ENCODE measurements around the gene PCNX2. TPM values are rescaled to one million over a fixed set of nuclear protein-coding genes. Genes with fewer than 3 reads are reported as not detected.

The PCNX2 gene
- total RNA-seq, 4 donors from 2014 or later, result 4.3 to 19.5 (median 9.0) TPM

- no peak for TF ChIP-seq POLR2A (IDR thresholded peaks at IDR 0.05)
- TF ChIP-seq, protein P1, sequence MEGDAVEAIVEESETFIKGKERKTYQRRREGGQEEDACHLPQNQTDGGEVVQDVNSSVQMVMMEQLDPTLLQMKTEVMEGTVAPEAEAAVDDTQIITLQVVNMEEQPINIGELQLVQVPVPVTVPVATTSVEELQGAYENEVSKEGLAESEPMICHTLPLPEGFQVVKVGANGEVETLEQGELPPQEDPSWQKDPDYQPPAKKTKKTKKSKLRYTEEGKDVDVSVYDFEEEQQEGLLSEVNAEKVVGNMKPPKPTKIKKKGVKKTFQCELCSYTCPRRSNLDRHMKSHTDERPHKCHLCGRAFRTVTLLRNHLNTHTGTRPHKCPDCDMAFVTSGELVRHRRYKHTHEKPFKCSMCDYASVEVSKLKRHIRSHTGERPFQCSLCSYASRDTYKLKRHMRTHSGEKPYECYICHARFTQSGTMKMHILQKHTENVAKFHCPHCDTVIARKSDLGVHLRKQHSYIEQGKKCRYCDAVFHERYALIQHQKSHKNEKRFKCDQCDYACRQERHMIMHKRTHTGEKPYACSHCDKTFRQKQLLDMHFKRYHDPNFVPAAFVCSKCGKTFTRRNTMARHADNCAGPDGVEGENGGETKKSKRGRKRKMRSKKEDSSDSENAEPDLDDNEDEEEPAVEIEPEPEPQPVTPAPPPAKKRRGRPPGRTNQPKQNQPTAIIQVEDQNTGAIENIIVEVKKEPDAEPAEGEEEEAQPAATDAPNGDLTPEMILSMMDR (IDR thresholded peaks at IDR 0.05), result no peak
- Histone ChIP-seq H3K4me3 (no peak overlapping the region), H3K9me3 (no peaks in the 10 kb centered on the region), H3K36me3 (no peaks in the 10 kb centered on the region), H3K27ac (no peak overlapping the region), H3K27me3 (no peaks in the 10 kb centered on the region), H3K4me1 (peaks cover 0 to 28% (median 13%) of the 10 kb centered on the region in 3 donors)
- no peak for DNase-seq
- intact Hi-C loops (cut with DNase I), result no loop called here
- WGBS, 2 donors, result 69 to 73% methylated on average over 2 of the region's 2 CpGs
These were observed 201.3 kb downstream of the PCNX2 start for GRCh38 chr1:233094269-233094668.

DNA sequence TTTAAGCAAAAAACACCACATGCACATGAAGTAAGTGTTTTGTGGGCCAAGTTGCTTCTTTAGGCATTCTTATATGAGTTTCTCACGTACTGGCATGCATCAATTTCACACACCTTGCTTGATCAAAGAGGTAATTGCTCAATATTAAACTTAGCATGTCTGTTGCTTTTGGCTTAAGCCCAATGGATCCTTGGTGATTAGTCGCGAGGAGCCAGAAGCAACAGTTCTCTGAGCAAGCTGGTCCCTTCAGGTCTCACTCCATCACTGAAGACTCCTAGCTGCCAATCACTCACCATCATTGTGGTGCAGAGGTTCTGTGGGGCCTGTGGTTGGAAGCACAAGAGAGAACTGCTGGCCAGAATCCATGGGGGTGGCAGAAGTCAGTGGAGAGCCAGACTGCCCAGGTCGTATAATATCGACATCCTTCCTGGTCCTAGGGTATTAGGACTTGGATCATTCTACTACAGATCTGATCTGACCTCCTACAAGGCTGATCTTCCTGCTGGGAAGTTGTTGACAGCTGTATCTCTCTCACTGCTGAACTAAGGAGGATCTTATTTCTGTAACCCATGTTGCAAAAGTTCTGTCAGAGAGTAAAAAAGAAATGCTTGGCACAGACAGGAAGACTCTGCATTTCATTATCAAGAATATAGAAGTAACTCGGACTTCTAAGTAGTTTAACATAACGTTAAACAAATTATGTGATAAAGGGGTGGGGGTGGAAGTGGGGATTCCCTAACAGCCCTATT is 204.6 kb downstream of the PCNX2 start:
- H3K36me3 ChIP-seq, result no peaks in the 10 kb centered on the region
- H3K27ac ChIP-seq, result no peak overlapping the region
- 42% methylated on average over 5 to 6 of the region's 7 CpGs for WGBS, 2 donors
- H3K27me3 ChIP-seq, result no peaks in the 10 kb centered on the region
- no peak overlapping the region for H3K4me3 ChIP-seq
- H3K4me1 ChIP-seq, result peaks cover 0 to 7% (median 0%) of the 10 kb centered on the region in 3 donors
- intact Hi-C loops (cut with DNase I), result no loop called here
- no peak for DNase-seq
- TF ChIP-seq, protein P1 (IDR thresholded peaks at IDR 0.05), result no peak
- TF ChIP-seq POLR2A (IDR thresholded peaks at IDR 0.05), result no peak
- no peaks in the 10 kb centered on the region for H3K9me3 ChIP-seq

DNA sequence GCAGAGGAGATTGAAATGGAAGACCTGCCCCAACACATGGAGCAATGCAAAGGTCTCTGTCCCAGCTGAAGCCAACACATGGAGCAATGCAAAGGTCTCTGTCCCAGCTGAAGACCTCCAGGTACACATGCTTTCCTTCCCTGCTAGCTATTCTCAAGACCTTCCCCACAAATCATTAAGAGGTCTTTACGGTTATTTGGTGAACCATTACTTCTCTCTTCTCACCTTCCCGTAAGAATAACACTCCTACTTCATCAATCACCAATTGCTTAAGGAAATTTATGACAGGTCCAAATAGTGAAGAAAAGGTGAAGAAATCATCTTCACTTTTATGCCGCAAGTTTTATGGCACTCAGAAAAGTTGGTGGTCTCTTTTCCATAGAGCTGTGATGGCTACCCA is 206.3 kb downstream of the PCNX2 start:
- intact Hi-C loops (cut with DNase I), result no loop called here

GRCh38 chr1:233088613-233089012 is 206.9 kb downstream of the PCNX2 start:
- intact Hi-C loops (cut with DNase I), result no loop called here
- TF ChIP-seq POLR2A (IDR thresholded peaks at IDR 0.05), result no peak
- TF ChIP-seq, protein P1 (IDR thresholded peaks at IDR 0.05), result no peak
- Histone ChIP-seq H3K9me3 (no peaks in the 10 kb centered on the region), H3K4me1 (peaks cover 0 to 19% (median 0%) of the 10 kb centered on the region in 3 donors), H3K4me3 (no peak overlapping the region), H3K27me3 (no peaks in the 10 kb centered on the region), H3K36me3 (no peaks in the 10 kb centered on the region), H3K27ac (no peak overlapping the region)
- no peak for DNase-seq
- WGBS, 2 donors, result 75 to 96% methylated on average over 5 to 6 of the region's 6 CpGs

More for the DNA sequence above, 206.3 kb downstream of the PCNX2 start:
- no peak overlapping the region for H3K4me3 ChIP-seq
- TF ChIP-seq, protein P1 (IDR thresholded peaks at IDR 0.05), result no peak
- TF ChIP-seq POLR2A (IDR thresholded peaks at IDR 0.05), result no peak
- 96 to 100% methylated on average over 3 of the region's 3 CpGs for WGBS, 2 donors
- H3K9me3 ChIP-seq, result no peaks in the 10 kb centered on the region
- H3K27ac ChIP-seq, result no peak overlapping the region
- no peaks in the 10 kb centered on the region for H3K27me3 ChIP-seq
- H3K4me1 ChIP-seq, result peaks cover 0 to 19% (median 0%) of the 10 kb centered on the region in 3 donors
- DNase-seq, result no peak
- H3K36me3 ChIP-seq, result no peaks in the 10 kb centered on the region

- no peak for DNase-seq
- Histone ChIP-seq H3K27ac (no peak overlapping the region), H3K9me3 (no peaks in the 10 kb centered on the region), H3K36me3 (no peaks in the 10 kb centered on the region), H3K4me1 (peaks cover 0 to 26% (median 6%) of the 10 kb centered on the region in 3 donors), H3K27me3 (no peaks in the 10 kb centered on the region), H3K4me3 (no peak overlapping the region)
- TF ChIP-seq, protein P1 (IDR thresholded peaks at IDR 0.05), result no peak
- no peak for TF ChIP-seq POLR2A (IDR thresholded peaks at IDR 0.05)
- intact Hi-C loops (cut with DNase I), result no loop called here
- WGBS, 2 donors, result 86 to 89% methylated on average over 10 to 11 of the region's 11 CpGs
These were observed 208.3 kb downstream of the PCNX2 start for GRCh38 chr1:233086961-233087881.

Data from esophagus squamous epithelium (tissue), 5 donors.